NT2/D1 (cell line): ENCODE results near the gene GINS2.

Source experiments
- SUZ12 ChIP-seq: IDR thresholded peaks from 2 replicates; pipeline ENCODE4 v1.6.1; 2011; ENCODE audit not compliant: insufficient read length, insufficient read depth; ENCODE audit errors: extremely low read depth
- YY1 ChIP-seq: IDR thresholded peaks from 2 replicates; pipeline ENCODE4 v1.6.1; 2011; ENCODE audit not compliant: insufficient read length, insufficient read depth
- ZNF274 ChIP-seq: IDR thresholded peaks from 2 replicates; pipeline ENCODE4 v1.6.1; 2011; ENCODE audit warnings: mild to moderate bottlenecking, low read depth, low read length

GRCh38 chr16:85708338-85708737 is 19.6 kb upstream of the GINS2 start:
- TF ChIP-seq ZNF274 (no peak), YY1 (no peak), SUZ12 (no peak)
